ENCODE data around the gene SFMBT2. TPM values are rescaled to one million over a fixed set of nuclear protein-coding genes. Genes with fewer than 3 reads are reported as not detected.

The SFMBT2 gene
- total RNA-seq, result 0.76 and 1.9 TPM in 2 replicates

DNA sequence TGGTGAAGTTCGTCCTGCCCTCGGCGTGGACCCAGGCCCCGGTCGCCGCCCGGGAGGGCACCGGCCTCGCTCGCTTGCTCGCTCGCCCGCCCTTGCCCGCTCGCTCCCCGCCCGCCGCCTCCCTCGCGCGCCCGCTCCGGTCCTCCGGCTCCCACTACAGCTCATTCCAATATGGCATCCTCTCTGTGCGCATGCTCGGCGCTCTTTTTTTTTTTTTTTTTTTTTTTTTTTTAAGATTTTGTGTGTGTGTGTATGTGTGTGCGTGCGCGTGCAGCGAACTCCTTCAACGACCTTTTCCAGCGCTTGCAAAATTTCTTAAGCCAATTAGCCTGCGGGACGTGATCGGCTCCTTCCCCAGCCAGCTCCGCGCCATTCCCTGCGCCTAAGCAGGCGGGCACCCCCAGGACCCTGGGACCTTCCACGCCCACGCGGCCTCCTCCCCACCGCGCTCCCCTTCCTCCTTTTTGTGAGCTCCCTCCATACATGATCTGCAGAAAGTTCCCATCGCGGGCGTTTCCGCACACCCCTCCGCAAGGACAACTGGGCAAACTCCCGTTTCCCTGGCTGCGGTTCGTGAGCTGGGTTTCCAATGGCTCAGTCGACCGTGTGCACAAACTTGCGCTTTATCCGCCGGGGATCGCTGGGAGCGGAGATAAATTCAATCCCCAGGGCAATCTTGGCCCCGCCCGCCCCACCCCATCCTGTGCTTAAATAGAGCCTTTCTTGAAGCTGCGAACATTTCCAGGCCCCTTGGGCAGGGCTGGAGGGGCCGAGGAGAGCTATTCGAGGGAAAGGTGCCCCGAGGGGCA is at the start of gene SFMBT2:
TSS of gene SFMBT2 (minus strand) at position 173 of the 809 bp plus-strand sequence. CDS start 29,136 bp downstream, outside the sequence.

Measured in dermis lymphatic vessel endothelial cell (primary cell).